Left renal pelvis (tissue), 4 donors: ENCODE data around the gene KRTAP10-1. TPM values are rescaled to one million over a fixed set of nuclear protein-coding genes. Genes with fewer than 3 reads are reported as not detected.

Experiments
- DNase-seq, 4 donors: peaks; one replicate each; pipeline ENCODE4 v3.0.0-alpha.2; 2013; ENCODE audit warnings: low read depth in 4 of 4, low spot score in 3 of 4
- polyA plus RNA-seq, 4 donors: library from polyadenylated mRNA; unstranded; fragments of 120-200 nt; gene quantifications; one replicate each; pipeline ENCODE4 v1.2.1, GENCODE V29; 2013; ENCODE audit not compliant: insufficient read length in 4 of 4

KRTAP10-1 gene
- polyA plus RNA-seq, 4 donors = not detected

GRCh38 chr21:44530221-44530902, 9.6 kb downstream of the KRTAP10-1 start:
- no peak for DNase-seq

GRCh38 chr21:44529503-44530125, 10.4 kb downstream of the KRTAP10-1 start:
- no peak for DNase-seq

GRCh38 chr21:44529011-44529421, 11.0 kb downstream of the KRTAP10-1 start:
- no peak for DNase-seq

- no peak for DNase-seq
Measured at GRCh38 chr21:44528634-44528995, 11.4 kb downstream of the KRTAP10-1 start.

GRCh38 chr21:44527983-44528633, 11.9 kb downstream of the KRTAP10-1 start:
- DNase-seq = no peak

GRCh38 chr21:44527156-44527982, 12.6 kb downstream of the KRTAP10-1 start:
- DNase-seq = no peak

- no peak for DNase-seq
Measured at GRCh38 chr21:44526096-44526997, 13.6 kb downstream of the KRTAP10-1 start.

- DNase-seq = no peak
Measured at GRCh38 chr21:44525391-44526095, 14.5 kb downstream of the KRTAP10-1 start.

GRCh38 chr21:44524414-44525371, 15.3 kb downstream of the KRTAP10-1 start:
- no peak for DNase-seq

GRCh38 chr21:44523567-44524413, 16.2 kb downstream of the KRTAP10-1 start:
- no peak for DNase-seq

- DNase-seq = no peak
Measured at GRCh38 chr21:44522753-44523204, 17.2 kb downstream of the KRTAP10-1 start.

- DNase-seq = no peak
Measured at GRCh38 chr21:44521928-44522752, 17.9 kb downstream of the KRTAP10-1 start.

- DNase-seq = no peak
Measured at GRCh38 chr21:44521301-44521927, 18.6 kb downstream of the KRTAP10-1 start.

- DNase-seq = no peak
Measured at GRCh38 chr21:44520326-44521300, 19.4 kb downstream of the KRTAP10-1 start.
